ENCODE data around the gene RNGTT. TPM values are rescaled to one million over a fixed set of nuclear protein-coding genes. Genes with fewer than 3 reads are reported as not detected.
A peak's percentile ranks its signal among the peaks of the same experiment; 100 is the strongest.
"Not testable (repeated sequence)": the region's sequence is repeated elsewhere in the genome, so short reads cannot be mapped to it uniquely, and the experiment has no call there.

The RNGTT gene
- total RNA-seq, 1 experiment from 2014 or later, result 25.7 TPM

DNA sequence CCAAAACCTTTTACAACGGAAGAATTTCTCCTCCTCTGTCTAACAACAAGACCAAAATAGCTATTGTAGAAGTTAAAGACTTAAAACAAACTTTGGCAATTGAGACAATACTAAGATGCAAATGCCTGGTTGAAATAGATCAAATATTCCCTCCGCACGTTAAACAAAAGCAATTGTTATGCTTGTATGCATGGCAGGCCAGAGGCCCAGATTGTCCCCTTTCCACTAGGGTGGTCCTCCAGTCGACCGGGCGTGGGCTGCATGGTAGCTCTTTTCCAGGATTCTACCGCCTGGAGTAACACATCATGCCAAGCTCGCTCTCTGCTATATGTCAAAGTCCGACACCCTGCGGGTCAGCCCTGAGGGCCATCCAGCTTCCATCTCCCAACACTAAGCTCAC, 234.7 kb downstream of the RNGTT start:
- DNase-seq (ENCODE audit: low read depth), result no peak

DNA sequence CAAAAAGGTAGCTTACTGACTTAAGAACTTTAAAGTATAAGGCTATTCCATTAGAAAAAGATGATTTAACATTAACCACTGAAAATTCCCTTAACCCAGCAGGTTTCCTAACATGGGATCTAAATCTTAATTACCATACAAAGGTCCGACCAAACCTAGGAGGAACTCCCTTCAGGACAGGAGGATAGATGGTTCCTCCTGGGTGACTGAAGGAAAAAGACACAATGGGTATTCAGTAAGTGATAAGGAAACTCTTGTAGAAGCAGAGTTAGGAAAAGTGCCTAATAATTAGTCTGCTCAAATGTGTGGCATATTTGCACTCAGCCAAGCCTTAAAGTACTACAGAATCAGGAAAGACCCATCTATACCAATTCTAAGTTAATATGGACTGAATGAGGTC, 237.0 kb downstream of the RNGTT start:
- not testable (repeated sequence) for DNase-seq (ENCODE audit: low read depth)

DNA sequence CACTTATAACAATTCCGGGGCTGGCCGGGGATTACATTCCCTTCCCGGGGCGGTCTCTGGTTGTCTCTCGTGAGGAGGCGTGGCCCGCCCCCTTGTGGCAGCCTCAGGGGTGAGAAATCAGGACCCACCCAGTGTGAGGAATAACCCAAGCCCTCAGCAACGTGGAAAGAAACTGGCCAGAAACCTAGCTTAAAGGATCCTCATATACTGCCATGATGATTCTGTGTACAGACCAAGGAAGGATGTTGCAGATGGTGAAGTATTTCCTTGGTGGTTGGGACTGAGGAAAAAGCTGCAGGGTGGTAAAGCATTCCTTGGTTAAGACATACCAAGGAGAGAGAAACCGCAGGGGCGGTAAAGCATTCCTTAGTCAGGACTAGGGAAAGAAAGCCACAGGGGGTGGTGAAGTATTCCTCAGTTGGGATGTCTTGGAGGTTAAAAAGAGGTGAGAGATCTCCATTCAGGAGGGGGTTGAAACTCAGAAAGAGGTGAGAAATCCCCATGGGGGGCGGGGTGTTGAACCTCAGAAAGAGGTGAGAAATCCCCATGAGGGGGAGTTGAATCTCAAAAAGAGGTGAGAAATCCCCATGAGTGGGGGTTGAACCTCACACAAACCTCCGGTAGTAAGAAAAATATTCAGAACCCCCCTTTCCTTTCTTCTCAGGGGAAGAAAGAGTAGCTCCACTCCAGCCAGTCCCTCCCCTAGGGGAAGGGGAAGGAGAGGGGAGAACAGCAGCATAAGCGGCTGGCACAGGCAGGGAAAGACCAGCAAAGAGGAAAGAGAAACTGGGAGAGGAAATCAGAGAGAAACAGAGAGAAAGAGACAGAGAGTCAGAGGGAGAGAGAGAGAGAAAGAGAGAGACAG, 238.1 kb downstream of the RNGTT start:
- DNase-seq (ENCODE audit: low read depth), result peak; percentile 66

DNA sequence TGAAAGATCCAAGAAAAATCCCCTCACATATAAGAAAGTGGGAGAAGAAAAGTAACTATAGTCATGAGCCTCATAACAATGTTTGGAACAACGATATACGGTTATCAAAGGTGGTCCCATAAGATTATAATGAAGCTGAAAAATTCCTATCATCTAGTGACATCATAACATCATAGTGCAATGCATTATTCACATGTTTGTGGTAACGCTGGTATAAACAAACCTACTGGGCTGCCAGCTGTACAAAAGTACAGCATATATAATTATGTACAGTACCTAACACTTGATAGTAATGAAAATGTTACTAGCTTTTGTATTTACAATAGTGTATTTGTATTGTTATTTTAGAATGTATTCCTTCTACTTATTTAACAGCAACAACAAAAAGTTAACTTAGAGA, 240.7 kb downstream of the RNGTT start:
- no peak for DNase-seq (ENCODE audit: low read depth)

DNA sequence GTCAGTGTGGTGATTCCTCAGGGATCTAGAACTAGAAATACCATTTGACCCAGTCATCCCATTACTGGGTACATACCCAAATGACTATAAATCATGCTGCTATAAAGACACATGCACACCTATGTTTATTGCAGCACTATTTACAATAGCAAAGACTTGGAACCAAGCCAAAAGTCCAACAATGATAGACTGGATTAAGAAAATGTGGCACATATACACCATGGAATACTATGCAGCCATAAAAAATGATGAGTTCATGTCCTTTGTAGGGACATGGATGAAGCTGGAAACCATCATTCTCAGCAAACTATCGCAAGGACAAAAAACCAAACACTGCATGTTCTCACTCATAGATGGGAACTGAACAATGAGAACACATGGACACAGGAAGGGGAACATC, 247.0 kb downstream of the RNGTT start:
- DNase-seq (ENCODE audit: low read depth), result not testable (repeated sequence)

DNA sequence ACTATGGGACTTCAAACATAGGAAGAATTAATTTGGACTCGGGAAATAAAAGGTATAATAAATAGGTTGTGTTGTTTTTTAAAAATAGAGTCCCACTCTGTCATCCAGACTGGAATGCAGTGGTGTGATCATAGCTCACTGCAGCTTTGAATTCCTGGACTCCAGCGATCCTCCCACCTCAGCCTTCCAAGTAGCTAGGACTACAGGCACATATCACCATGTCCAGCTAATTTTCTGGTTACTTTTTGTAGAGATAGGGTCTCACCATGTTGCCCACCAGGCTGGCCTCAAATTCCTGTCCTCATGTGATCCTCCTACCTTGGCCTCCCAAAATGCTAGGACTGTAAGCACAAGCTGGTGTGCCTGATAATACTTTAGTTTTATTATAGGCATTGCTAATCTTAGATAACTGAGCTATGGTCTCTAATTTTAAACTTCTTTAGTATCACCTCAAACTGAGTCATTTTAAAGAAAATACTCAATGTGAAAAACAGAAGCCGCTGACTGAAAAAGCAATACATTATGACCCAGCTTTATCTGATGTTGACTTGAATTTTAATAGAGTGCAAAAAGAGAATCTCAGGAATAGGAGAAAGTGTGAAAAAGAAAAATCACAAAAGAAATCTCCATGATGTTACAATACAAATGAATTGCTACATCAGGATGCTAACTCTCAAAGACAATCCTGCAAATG, 251.0 kb downstream of the RNGTT start:
- no peak for DNase-seq (ENCODE audit: low read depth)

DNA sequence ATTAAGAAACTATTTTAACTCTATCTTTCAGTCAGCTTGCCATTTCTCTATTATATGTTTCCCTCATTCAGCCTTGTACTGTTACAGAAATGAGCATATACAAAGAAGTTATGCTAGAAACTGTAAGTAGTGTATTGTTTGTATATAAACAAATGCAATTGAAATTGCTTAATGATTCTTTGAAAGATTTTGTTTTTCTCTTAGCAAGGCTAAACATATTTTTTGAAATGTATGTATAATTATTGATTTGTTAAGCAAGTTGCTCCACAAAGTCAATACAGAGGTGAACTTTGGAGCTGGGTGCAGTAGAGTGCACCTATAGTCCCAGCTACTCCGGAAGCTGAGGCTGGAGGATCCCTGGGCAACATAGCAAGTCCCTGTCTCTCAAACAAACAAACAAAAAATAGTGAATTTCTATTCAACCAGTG, 253.6 kb downstream of the RNGTT start:
- DNase-seq (ENCODE audit: low read depth), result no peak

DNA sequence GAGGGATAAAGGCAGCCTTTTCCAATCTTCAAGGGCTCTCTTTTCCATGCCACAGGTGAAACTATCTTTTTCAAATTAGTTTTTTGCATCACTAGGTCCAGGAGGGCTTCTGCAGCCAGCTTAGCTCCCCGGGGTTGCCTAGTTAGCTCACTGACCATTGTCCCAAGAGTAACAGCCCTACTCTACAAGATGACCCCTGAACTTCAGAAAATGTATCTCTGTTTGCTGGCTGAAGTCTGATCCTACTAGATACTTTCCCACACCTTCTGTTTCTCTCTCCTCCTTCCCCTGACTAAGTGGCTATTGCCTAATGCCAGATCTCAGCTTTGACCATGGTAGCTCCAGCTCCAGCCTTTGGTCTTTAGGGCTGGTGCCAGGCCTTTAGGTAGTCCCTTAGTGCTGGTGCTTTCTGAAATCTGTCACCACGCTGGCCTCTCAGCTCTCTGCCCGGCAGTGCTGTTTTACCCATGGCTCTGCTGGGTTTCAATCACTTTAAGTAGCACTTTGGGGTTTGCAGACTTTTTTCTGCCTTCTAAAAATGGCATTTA, 255.1 kb downstream of the RNGTT start:
- DNase-seq (ENCODE audit: low read depth), result no peak

DNA sequence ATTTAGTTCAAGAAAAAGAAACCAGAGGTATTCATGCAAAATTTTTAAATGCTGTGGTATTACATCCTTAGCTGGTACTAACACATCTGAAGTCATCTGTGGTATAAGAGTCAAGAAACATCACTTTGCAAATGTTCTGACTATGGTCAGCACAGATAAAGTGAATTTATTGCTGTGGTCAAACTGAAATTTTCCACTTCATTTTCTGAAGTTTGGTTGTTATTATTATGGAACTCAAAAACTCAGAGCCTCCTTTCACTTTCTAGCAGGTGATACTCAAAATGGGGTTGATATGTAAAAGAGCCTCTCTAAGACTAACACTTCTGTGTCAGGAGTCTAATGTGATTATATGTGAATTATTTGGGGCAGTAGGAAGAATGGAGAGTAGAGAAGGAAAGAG, 257.8 kb downstream of the RNGTT start:
- no peak for DNase-seq (ENCODE audit: low read depth)

DNA sequence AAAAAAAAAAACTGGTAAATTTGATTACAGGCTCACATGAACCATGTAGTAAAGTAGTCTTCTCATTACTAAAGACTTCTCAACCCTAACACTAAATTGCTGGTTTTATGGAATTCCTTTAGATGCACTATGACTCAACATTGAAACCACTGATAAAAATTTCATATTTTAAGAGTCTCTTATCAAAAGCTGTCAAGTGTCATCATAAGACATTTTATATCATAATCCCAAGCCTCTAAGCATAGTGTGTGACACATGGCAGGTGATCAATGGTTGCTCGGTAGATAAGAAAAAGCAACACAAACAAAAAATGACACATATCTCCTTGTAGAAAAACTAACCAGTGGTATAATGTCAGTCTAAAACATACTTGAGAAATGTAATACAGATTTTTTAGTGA, 258.4 kb downstream of the RNGTT start:
- no peak for DNase-seq (ENCODE audit: low read depth)

DNA sequence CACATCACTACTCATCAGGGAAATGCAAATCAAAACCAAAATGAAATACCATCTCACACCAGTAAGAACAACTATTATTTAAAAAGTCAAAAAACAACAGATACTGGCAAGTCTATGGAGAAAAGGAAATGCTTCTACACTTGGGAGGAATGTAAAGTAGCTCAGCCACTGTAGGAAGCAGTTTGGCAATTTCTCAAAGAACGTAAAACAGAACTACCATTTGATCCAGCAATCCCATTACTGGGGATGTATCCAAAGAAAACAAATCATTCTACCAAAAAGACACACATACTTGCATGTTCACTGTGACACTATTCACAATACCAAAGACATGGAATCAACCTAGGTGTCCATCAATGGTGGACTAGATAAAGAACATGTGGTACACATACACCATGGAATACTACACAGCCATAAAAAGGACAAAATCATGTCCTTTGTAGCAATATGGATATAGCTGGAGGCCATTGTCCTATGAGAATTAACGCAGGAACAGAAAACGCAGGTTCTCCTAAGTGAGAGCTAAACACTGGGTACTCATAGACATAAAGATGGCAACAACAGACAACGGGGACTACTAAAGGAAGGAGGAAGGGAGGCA, 260.4 kb downstream of the RNGTT start:
- no peak for DNase-seq (ENCODE audit: low read depth)

DNA sequence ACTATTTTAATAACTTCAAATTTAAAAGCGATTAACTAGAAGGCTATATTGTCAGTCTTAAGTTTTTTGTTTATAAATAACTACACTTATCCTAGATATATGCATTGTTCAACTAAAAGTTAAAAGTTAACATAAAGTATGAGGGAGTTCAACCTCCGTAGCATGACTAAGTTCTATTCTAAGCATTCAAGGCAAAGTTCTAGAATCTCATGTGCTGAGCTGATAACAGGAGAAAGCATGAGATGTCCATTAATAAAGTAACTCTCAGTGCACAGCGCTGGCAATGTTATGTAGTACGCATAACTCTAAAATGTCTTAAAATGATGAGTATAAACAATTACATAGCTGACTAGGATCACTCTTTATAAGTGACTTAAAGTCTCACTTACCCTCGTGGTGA, 264.8 kb downstream of the RNGTT start:
- DNase-seq (ENCODE audit: low read depth), result no peak

DNA sequence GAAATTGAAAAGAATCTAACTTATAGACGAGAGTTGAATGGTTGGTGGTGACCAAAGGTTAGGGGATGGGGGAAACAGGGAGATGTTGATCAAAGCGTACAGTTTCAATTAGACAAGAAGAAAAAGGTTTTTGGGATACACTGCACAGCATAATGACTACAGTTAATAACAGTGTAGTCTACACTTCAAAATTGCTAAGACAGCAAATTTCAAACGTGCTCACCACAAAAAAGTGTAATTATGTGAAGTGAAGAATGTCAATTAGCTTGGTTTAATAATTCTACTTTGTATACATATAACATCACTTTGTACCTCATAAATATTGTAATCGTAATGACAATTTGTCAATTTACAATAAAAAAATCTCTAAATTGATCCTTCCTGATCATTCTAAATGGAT, 267.5 kb downstream of the RNGTT start:
- no peak for DNase-seq (ENCODE audit: low read depth)

DNA sequence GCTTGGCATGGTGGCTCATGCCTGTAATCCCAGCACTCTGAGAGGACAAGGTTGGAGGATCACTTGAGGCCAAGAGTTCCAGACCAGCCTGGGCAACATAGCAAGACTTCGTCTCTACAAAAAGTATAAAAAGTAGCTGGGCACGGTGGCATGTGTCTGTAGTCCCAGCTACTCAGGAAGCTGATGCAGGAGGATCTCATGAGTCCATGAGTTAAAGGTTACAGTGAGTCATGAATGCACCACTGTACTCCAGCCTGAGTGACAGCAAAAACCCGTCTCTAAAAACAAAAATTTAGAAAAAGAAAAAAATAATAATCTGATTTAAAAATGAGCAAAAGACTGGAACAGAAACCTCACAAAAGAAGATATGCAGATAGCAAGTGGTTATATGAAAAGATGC, 279.7 kb downstream of the RNGTT start:
- DNase-seq (ENCODE audit: low read depth), result peak; percentile 33

DNA sequence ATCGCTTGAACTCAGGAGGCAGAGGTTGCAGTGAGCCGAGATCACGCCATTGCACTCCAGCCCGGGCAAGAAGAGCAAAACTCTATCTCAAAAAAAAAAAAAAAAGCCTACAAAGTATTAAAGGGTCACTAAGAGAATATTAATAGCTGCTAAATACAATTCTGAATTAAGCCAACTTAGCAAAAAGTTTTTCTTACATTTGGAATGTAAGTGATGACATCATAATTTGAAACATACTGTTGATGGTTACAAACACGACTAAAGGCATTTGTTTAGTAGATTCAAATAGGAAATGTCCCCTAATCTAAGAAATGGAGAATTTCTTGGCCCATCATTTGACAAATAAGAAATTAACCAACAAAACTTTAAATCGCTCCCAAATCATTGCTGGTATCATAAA, 282.8 kb downstream of the RNGTT start:
- no peak for DNase-seq (ENCODE audit: low read depth)

DNA sequence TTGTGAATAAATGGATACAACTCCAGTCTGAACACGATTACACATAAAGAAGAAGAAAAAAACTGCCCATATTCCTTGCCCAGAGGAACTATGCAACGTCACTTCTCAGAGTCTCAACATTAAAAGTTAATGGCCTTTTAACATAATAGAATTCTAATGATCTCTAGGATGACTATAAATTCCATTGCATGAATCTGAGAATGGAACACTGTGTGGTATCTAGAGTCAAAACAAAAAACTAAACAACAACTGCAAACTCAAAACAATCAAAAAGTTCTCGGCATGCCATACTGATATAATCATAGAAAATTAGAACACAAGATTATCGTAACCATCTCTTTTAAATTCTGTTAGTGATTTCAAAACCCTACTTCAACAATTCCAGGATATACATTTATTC, 283.6 kb downstream of the RNGTT start:
- no peak for DNase-seq (ENCODE audit: low read depth)

DNA sequence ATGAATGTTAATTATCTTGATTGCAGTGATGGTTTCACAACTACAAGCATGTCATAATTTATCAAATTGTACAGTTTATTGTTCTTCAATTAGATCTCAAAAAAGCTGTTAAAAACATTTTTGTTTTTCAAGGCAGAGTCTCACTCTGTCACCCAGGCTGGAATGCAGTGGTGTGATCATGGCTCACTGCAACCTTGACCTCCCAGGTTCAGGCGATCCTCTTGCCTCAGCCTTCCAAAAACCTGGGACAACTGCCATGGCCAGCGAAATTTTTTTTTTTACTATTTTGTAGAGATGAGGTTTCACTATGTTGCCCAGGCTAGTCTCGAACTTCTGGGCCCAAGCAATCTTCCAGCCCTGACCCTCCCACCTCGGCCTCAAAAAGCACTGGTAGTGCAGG, 286.1 kb downstream of the RNGTT start:
- DNase-seq (ENCODE audit: low read depth), result no peak

DNA sequence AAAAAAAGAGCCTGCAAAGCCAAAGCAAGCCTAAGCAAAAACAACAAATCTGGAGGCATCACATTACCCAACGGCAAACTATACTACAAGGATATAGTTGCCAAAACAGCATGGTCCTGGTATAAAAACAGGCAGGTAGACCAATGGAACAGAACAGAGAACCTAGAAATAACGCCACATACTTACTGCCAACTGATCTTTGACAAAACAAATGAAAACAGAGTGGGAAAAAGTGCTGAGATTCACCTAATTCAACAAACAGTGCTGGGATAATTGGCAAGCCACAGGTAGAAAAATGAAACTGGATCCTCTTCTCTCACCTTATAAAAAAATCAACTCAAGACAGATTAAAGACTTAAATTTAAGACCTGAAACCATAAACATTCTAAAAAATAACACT, 291.8 kb downstream of the RNGTT start:
- DNase-seq (ENCODE audit: low read depth), result no peak

DNA sequence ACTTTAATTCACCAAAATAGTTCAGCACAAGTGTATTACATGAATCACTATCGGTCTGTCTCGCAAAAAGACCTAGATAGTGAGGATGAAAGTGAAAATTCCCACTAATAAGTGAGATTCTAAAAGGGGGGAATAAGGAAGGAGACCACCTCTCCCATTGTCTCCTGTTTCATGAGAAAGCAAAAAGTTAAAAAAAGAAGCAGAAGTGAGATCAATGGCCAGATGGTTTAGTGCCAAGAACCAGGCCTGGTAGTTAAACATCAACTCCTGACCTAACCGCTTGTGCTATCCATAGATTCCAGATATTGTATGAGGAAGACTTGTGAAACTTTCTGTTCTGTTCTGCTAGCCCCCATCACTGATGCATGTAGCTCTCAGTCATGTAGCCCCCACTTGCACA, 293.0 kb downstream of the RNGTT start:
- DNase-seq (ENCODE audit: low read depth), result no peak

DNA sequence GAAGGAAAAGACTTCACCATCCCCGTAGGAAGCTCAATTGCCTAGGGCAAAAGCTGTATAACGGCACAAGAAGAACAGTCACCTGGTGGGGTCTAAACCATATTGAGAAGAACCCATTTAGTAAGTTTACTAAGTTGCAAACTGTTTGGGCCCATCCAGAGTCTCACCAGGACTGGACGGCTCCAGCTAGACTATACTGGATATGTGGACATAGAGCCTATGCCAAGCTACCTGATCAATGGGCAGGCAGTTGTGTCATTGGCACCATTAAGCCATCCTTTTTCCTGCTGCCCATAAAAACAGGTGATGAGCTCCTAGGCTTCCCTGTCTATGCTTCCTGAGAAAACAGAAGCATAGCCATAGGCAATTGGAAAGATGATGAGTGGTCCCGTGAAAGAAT, 293.9 kb downstream of the RNGTT start:
- no peak for DNase-seq (ENCODE audit: low read depth)

DNA sequence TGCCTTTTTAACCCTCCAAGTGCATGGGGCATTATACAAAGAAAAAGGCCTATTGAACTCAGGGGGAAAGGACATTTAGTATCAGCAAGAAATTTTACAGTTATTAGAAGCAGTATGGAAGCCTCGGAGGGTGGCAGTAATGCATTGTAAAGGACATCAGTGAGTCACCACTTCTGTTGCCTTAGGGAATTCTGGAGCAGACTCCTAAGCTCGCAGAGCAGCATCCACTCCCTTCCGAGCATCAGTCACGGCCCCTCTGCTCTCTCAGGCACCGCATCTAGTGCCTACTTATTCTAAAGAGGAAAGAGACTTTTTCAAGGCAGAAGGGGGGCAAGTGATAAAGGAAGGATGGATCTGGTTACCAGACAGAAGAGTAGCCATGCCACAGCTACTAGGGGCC, 296.5 kb downstream of the RNGTT start:
- peak; percentile 65 for DNase-seq (ENCODE audit: low read depth)

DNA sequence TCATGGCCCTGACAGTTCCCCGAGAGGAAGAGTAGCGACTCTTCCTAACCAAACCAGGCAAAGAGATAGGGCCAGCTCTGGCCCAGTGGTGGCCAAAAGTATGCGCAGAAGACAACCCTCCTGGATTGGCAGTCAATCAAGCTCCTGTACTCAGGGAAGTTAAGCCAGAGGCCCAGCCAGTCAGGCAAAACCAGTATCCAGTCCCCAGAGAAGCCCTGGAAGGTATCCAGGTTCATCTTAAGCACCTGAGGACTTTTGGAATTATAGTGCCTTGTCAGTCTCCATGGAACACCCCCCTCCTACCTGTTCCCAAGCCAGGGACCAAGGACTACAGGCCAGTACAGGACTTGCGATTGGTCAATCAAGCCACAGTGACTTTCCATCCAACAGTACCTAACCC, 298.3 kb downstream of the RNGTT start:
- DNase-seq (ENCODE audit: low read depth), result no peak

DNA sequence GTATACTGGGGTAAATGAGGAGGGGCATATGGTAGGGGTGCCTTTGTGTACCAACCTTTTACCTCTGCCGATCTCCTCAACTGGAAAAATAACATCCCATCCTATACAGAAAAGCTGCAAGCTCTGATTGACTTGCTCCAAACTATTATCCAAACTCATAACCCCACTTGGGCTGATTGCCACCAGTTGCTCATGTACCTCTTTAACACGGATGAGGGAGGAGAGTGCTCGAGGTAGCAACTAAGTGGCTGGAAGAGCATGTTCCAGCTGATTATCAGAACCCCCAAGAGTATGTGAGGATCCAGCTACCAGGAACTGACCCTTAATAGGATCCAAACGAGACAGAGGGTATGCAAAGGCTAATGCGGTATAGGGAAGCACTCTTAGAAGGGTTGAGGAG, 299.6 kb downstream of the RNGTT start:
- no peak for DNase-seq (ENCODE audit: low read depth)
